HG02610 (cell line): Measurements from ENCODE around the gene ARID3C.
"Not testable (repeated sequence)": the region's sequence is repeated elsewhere in the genome, so short reads cannot be mapped to it uniquely, and the experiment has no call there.

Experiments
- ATAC-seq: cut with Tn5 transposase; IDR thresholded peaks from one replicate; pipeline ENCODE4 v1.9.1; 2021; ENCODE audit warnings: mild to moderate bottlenecking, moderate library complexity; ENCODE audit not compliant: unreplicated experiment

Gene ARID3C

GRCh38 chr9:34652602-34653000 is 23.7 kb upstream of the ARID3C start:
- no peak for ATAC-seq

DNA sequence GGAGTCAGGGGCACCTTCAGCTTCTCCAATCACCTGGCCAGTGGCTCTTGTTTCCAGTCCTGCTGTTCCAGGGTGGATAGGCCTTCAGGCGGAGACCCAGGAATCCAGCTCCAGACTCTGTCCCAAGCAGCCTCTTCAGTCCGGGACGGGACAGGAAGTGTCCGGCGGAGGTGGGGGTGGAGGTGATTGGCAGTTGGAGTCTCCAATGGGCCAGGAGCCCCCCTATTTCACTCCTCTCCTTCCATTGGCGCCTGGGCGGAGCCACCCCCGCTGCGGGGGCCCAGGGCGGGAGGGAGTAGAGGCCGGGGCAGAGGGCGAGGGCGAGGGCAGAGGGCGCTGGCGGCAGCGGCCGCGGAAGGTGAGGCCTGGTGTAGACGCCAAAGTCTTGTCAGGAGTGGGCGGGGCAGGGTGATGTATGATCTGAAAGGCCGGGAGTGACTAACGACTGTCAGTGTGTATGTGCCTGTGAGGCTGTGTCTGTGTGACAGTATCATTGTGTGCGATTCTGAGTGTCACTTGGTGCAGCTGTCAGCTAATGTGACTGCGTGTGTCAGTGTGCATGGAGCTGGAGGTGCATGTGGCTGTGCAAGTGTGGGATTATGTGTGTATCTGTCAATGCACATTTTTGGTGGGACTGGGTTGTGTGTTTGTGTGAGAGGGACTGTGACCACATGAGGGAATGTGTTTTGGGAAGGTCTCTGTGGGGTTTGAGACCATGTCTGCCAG is 23.2 kb upstream of the ARID3C start, which contains the start of gene IL11RA:
Gene IL11RA, plus strand, starts transcription at position 310 of the 726 bp plus-strand sequence. CDS start 3,033 bp downstream, outside the sequence.
- no peak for ATAC-seq

- ATAC-seq = no peak
These were observed 22.5 kb upstream of the ARID3C start for GRCh38 chr9:34651321-34651720.

GRCh38 chr9:34650816-34651215 is 21.9 kb upstream of the ARID3C start:
- ATAC-seq = no peak

DNA sequence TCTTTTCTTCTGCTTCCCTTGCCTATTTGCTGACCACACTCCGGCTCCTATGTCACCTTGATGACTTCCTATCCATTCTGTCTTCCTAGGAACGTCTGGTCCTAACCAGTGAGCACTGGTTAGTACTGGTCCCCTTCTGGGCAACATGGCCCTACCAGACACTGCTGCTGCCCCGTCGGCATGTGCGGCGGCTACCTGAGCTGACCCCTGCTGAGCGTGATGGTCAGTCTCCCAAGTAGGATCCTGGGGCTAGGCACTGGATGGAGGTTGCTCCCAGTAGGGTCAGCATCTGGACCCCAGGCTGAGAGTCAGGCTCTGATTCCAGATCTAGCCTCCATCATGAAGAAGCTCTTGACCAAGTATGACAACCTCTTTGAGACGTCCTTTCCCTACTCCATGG is 19.8 kb upstream of the ARID3C start:
- no peak for ATAC-seq

- no peak for ATAC-seq
These were observed 18.8 kb upstream of the ARID3C start for GRCh38 chr9:34647651-34648050.

GRCh38 chr9:34647084-34647403 is 18.2 kb upstream of the ARID3C start:
- no peak for ATAC-seq

DNA sequence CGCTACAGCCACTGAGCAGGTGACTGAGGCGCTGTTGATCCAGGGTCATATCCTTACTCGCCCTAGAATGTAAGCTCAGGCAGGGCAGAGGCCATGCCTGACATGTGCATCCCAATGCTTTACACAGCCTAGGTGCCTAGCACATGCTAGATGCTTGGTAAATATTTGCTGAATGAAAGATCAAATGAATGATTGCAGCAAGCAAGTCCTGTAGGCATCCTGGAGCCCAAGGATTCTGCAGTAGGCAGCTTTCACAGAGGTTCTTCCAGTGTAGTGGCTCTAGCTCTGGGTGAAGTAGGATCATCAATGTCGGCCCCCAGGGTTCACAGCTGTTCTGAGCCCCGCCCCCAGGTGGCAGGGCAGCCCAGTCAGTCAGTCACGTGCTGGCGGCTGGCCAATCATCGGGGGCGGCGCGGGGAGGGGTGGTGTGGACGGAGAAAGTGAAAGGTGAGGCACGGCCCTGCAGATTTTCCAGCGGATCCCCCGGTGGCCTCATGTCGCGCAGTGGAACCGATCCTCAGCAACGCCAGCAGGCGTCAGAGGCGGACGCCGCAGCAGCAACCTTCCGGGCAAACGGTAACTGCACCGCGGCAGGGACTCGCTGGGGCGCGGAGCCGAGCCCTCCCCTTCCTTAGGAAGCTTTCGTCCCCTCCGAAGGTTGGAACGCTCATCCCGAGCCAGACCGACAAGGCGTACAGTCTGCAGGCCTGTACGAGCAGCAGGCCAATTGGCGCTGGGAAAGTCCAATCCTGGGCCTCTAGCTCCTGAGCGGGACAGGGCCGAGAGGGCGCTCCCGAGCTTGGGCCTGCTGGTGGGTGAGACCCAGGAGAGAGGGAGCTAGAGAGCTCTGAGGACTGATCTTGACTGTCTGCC is 17.6 kb upstream of the ARID3C start, which contains the start of gene GALT:
Gene GALT, plus strand, starts transcription at position 465 of the 873 bp plus-strand sequence. Its CDS starts 30 bp downstream, at position 495.
- ATAC-seq = peak; percentile 93

GRCh38 chr9:34644766-34645314 is 16.0 kb upstream of the ARID3C start:
- ATAC-seq = no peak

- no peak for ATAC-seq
These were observed 13.8 kb upstream of the ARID3C start for GRCh38 chr9:34642679-34643078.

DNA sequence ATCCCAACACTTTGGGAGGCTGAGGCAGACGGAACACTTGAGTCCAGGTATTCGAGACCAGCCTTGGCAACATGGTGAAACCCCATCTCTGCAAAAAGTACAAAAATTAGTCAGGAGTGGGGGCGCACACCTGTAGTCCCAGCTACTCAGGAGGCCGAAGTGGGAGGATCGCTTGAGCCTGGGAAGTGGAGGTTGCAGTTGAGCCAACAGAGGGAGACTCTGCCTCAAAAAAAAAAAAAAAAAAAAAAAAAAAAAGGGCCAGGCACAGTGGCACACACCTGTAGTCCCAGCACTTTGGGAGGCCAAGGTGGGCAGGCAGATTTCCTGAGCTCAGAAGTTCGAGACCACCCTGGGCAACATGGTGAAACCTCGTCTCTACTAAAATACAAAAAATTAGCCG is 10.5 kb upstream of the ARID3C start:
- not testable (repeated sequence) for ATAC-seq

DNA sequence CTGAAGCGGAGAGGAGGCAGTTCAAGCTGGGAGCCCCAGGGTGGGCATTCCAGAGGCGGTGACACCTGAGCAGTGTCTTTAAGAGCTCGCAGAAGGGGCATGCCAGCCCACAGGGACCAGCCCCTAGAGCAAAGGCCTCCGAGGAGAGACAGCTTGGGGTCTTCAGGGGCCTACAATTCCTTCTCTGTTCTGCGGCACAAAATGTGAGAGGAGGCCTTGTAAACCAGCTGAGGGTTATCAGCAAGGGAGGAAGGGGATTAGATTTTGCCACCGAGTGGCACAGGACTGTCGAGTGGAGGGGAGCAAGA is 9.2 kb upstream of the ARID3C start:
- ATAC-seq = no peak

- peak; percentile 86 for ATAC-seq
These were observed 8.7 kb upstream of the ARID3C start, which contains the start of gene SIGMAR1 for GRCh38 chr9:34637356-34638137. TSS of gene SIGMAR1 (minus strand) at chr9:34637787. CDS start at chr9:34637697, 90 bp downstream.

DNA sequence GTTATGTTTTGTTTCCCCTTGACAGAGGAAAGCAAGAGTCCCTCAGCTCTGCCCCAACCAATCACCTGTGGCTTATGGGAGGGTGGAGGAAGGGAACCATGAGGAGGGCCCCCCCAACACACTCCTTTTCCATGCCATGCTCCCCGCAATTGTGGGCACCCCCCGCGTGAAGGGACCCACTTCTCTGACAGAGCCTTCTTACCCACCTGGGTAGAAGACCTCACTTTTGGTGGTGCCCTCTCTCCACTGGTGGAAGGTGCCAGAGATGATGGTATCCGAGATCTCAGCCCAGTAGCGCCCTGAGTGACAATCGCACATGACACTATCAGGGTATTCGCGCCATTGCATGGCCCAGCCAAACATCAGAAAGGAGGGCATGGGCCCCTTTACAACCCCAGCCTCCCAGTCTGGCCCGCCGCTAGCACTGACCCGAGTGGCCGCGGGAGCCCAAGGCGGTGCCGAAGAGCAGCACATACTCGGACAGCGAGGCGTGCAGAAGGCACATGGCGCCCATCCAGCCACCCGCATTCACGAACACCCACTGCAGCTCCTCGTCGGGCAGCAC is 8.0 kb upstream of the ARID3C start:
- ATAC-seq = no peak

- ATAC-seq = no peak
These were observed 6.7 kb upstream of the ARID3C start for GRCh38 chr9:34635556-34635955.

DNA sequence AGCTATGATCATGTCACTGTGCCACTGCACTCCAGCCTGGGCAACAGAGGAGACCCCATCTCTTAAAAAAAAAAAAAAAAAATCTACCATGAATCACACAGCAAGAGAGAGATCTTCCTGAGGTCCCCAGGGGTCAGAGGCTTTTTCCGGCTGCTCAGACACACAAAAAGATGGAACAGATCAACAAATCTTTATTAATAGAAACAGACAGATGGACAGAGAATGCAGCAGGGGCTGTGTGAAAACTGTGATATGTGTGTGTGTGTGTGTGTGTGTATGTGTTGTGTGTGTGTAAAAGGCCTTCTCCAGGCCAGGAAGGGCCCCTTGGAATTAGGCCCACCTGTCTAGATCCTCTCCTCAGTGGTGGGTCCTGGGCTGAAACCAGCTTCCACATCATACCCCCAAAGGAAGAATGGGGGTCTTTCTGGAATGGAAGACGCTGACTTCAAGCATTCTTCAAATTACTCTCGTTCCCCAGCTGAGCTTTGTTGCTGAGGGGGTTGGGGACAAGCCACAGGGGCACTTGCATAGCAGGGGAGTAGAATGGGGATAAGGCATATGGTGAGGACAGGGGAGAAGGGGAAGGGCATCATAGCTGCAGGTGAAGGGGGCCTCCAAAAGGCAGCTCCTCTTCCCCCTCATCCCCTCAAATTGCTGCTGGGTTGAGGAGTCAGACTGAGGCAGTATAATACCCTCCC is 5.8 kb upstream of the ARID3C start:
- ATAC-seq = no peak

- no peak for ATAC-seq
These were observed 5.1 kb upstream of the ARID3C start for GRCh38 chr9:34633851-34634550.

DNA sequence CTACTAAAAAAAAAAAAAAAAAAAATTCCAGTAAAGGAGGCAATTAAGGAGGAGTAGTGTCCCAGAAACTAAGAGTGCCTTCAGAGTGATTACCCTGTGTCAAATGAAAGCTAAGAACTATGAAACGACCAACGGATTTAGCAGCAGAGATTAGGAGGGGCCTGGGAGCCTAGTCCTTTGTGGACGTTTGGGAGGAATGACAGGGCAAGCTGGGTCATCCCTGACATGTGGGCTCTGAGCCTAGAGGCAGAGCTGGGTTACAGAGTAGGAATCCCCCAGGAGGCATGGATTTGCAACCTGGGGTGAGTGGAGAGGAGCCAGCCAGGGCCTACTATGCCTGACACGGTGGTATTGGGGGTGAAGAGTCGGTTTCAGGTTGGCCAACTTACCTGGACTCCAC is 4.3 kb upstream of the ARID3C start:
- no peak for ATAC-seq

- ATAC-seq = no peak
These were observed 1.7 kb upstream of the ARID3C start for GRCh38 chr9:34630402-34631154.
